Activated T-cell treated with anti-CD3 and anti-CD28 coated beads, Interleukin-2, amount 50 U/mL, for 24 hours (primary cell): ENCODE data around the gene GTPBP10.

Source experiments
- DNase-seq: peaks from one replicate; pipeline ENCODE4 v3.0.0-alpha.2; 2020
- H3K27ac Mint-ChIP-seq: 2 replicates; pipeline ENCODE4 v1.8.0; 2020; ENCODE audit warnings: mild to moderate bottlenecking, mixed read lengths
- H3K27me3 Mint-ChIP-seq: 2 replicates; pipeline ENCODE4 v1.8.0; 2020; ENCODE audit warnings: mixed read lengths
- H3K36me3 Mint-ChIP-seq: 2 replicates; pipeline ENCODE4 v1.8.0; 2020; ENCODE audit warnings: low read depth, mixed read lengths
- H3K4me1 Mint-ChIP-seq: 2 replicates; pipeline ENCODE4 v1.8.0; 2020; ENCODE audit warnings: low read depth, mixed read lengths
- H3K4me3 Mint-ChIP-seq: 2 replicates; pipeline ENCODE4 v1.8.0; 2020; ENCODE audit warnings: mild to moderate bottlenecking, moderate library complexity, mixed read lengths
- H3K9me3 Mint-ChIP-seq: 2 replicates; pipeline ENCODE4 v1.8.0; 2020; ENCODE audit warnings: mixed read lengths

Gene GTPBP10

GRCh38 chr7:90402785-90403173, 56.3 kb downstream of the GTPBP10 start:
- peak overlapping the region; percentile 90 for H3K27ac Mint-ChIP-seq
- DNase-seq = no peak
- H3K27me3 Mint-ChIP-seq = no peaks in the 10 kb centered on the region
- H3K36me3 Mint-ChIP-seq = peaks cover 8% of the 10 kb centered on the region
- peak overlapping the region; percentile 86 for H3K4me3 Mint-ChIP-seq
- peaks cover 13% of the 10 kb centered on the region for H3K9me3 Mint-ChIP-seq
- H3K4me1 Mint-ChIP-seq = peaks cover 23% of the 10 kb centered on the region

- peaks cover 10% of the 10 kb centered on the region for H3K9me3 Mint-ChIP-seq
- no peaks in the 10 kb centered on the region for H3K27me3 Mint-ChIP-seq
- peaks cover 9% of the 10 kb centered on the region for H3K36me3 Mint-ChIP-seq
- peak; percentile 71 for DNase-seq
- peak within 1 kb of the TSS; percentile 86 for H3K4me3 Mint-ChIP-seq
- H3K27ac Mint-ChIP-seq = peak within 1 kb of the TSS; percentile 90
- peaks cover 23% of the 10 kb centered on the region for H3K4me1 Mint-ChIP-seq
These were observed 56.9 kb downstream of the GTPBP10 start, which contains the start of gene CLDN12 for GRCh38 chr7:90403174-90404113. CLDN12 (plus strand) TSS chr7:90403461; CDS start chr7:90412677, 9,216 bp downstream.

- Mint-ChIP-seq H3K36me3 (peaks cover 9% of the 10 kb centered on the region), H3K9me3 (peaks cover 5% of the 10 kb centered on the region), H3K27ac (no peak overlapping the region), H3K27me3 (no peaks in the 10 kb centered on the region), H3K4me3 (peak overlapping the region; percentile 86), H3K4me1 (peaks cover 23% of the 10 kb centered on the region)
- no peak for DNase-seq
These were observed 58.3 kb downstream of the GTPBP10 start for GRCh38 chr7:90404777-90405176.

GRCh38 chr7:90407484-90407821, 60.9 kb downstream of the GTPBP10 start:
- peaks cover 23% of the 10 kb centered on the region for H3K4me1 Mint-ChIP-seq
- no peak overlapping the region for H3K4me3 Mint-ChIP-seq
- peaks cover 10% of the 10 kb centered on the region for H3K36me3 Mint-ChIP-seq

GRCh38 chr7:90408142-90408541, 61.6 kb downstream of the GTPBP10 start:
- no peak for DNase-seq
- no peak overlapping the region for H3K4me3 Mint-ChIP-seq
- H3K4me1 Mint-ChIP-seq = peaks cover 16% of the 10 kb centered on the region
- H3K27ac Mint-ChIP-seq = no peak overlapping the region
- H3K9me3 Mint-ChIP-seq = no peaks in the 10 kb centered on the region
- peaks cover 10% of the 10 kb centered on the region for H3K36me3 Mint-ChIP-seq
- no peaks in the 10 kb centered on the region for H3K27me3 Mint-ChIP-seq

More at GRCh38 chr7:90407484-90407821, 60.9 kb downstream of the GTPBP10 start:
- Mint-ChIP-seq H3K27ac (no peak overlapping the region), H3K9me3 (no peaks in the 10 kb centered on the region), H3K27me3 (no peaks in the 10 kb centered on the region)
- DNase-seq = no peak

- Mint-ChIP-seq H3K27ac (no peak overlapping the region), H3K27me3 (no peaks in the 10 kb centered on the region), H3K36me3 (peaks cover 6% of the 10 kb centered on the region), H3K4me1 (peaks cover 4% of the 10 kb centered on the region), H3K4me3 (no peak overlapping the region), H3K9me3 (no peaks in the 10 kb centered on the region)
- DNase-seq = no peak
These were observed 63.2 kb downstream of the GTPBP10 start for GRCh38 chr7:90409667-90410066.

- H3K4me1 Mint-ChIP-seq = no peaks in the 10 kb centered on the region
These were observed 65.0 kb downstream of the GTPBP10 start for GRCh38 chr7:90411510-90411909.

GRCh38 chr7:90412458-90413184, 66.1 kb downstream of the GTPBP10 start:
- Mint-ChIP-seq H3K4me3 (no peak overlapping the region), H3K4me1 (no peaks in the 10 kb centered on the region), H3K36me3 (peaks cover 4% of the 10 kb centered on the region), H3K9me3 (no peaks in the 10 kb centered on the region), H3K27ac (no peak overlapping the region), H3K27me3 (no peaks in the 10 kb centered on the region)
- no peak for DNase-seq

More at GRCh38 chr7:90411510-90411909, 65.0 kb downstream of the GTPBP10 start:
- no peak overlapping the region for H3K27ac Mint-ChIP-seq
- no peak for DNase-seq
- peaks cover 6% of the 10 kb centered on the region for H3K36me3 Mint-ChIP-seq
- no peak overlapping the region for H3K4me3 Mint-ChIP-seq
- no peaks in the 10 kb centered on the region for H3K27me3 Mint-ChIP-seq
- no peaks in the 10 kb centered on the region for H3K9me3 Mint-ChIP-seq

- Mint-ChIP-seq H3K4me1 (no peaks in the 10 kb centered on the region), H3K9me3 (no peaks in the 10 kb centered on the region)
These were observed 66.6 kb downstream of the GTPBP10 start for GRCh38 chr7:90413185-90413528.

GRCh38 chr7:90421651-90422050, 75.1 kb downstream of the GTPBP10 start:
- H3K4me3 Mint-ChIP-seq = no peak overlapping the region
- no peaks in the 10 kb centered on the region for H3K9me3 Mint-ChIP-seq
- H3K27me3 Mint-ChIP-seq = no peaks in the 10 kb centered on the region
- no peaks in the 10 kb centered on the region for H3K36me3 Mint-ChIP-seq
- peaks cover 18% of the 10 kb centered on the region for H3K4me1 Mint-ChIP-seq
- H3K27ac Mint-ChIP-seq = no peak overlapping the region
- DNase-seq = no peak

More at GRCh38 chr7:90413185-90413528, 66.6 kb downstream of the GTPBP10 start:
- H3K27ac Mint-ChIP-seq = no peak overlapping the region
- H3K36me3 Mint-ChIP-seq = peaks cover 2% of the 10 kb centered on the region
- H3K4me3 Mint-ChIP-seq = no peak overlapping the region
- DNase-seq = no peak
- no peaks in the 10 kb centered on the region for H3K27me3 Mint-ChIP-seq

GRCh38 chr7:90424720-90425119, 78.2 kb downstream of the GTPBP10 start:
- H3K9me3 Mint-ChIP-seq = no peaks in the 10 kb centered on the region
- DNase-seq = no peak
- peaks cover 18% of the 10 kb centered on the region for H3K4me1 Mint-ChIP-seq
- peak overlapping the region; percentile 67 for H3K27ac Mint-ChIP-seq
- H3K4me3 Mint-ChIP-seq = no peak overlapping the region
- H3K36me3 Mint-ChIP-seq = no peaks in the 10 kb centered on the region
- H3K27me3 Mint-ChIP-seq = no peaks in the 10 kb centered on the region

GRCh38 chr7:90425376-90425775, 78.9 kb downstream of the GTPBP10 start:
- H3K9me3 Mint-ChIP-seq = no peaks in the 10 kb centered on the region
- peaks cover 18% of the 10 kb centered on the region for H3K4me1 Mint-ChIP-seq
- DNase-seq = no peak
- H3K27me3 Mint-ChIP-seq = peaks cover 4% of the 10 kb centered on the region
- H3K4me3 Mint-ChIP-seq = no peak overlapping the region
- no peaks in the 10 kb centered on the region for H3K36me3 Mint-ChIP-seq
- peak overlapping the region; percentile 67 for H3K27ac Mint-ChIP-seq

- H3K27ac Mint-ChIP-seq = no peak overlapping the region
- H3K27me3 Mint-ChIP-seq = peaks cover 34% of the 10 kb centered on the region
- H3K4me3 Mint-ChIP-seq = no peak overlapping the region
- DNase-seq = no peak
- no peaks in the 10 kb centered on the region for H3K9me3 Mint-ChIP-seq
- H3K36me3 Mint-ChIP-seq = no peaks in the 10 kb centered on the region
- peaks cover 2% of the 10 kb centered on the region for H3K4me1 Mint-ChIP-seq
These were observed 84.3 kb downstream of the GTPBP10 start for GRCh38 chr7:90430614-90431460.

- Mint-ChIP-seq H3K27ac (no peak overlapping the region), H3K27me3 (peaks cover 34% of the 10 kb centered on the region), H3K36me3 (no peaks in the 10 kb centered on the region), H3K9me3 (no peaks in the 10 kb centered on the region), H3K4me1 (no peaks in the 10 kb centered on the region), H3K4me3 (no peak overlapping the region)
- no peak for DNase-seq
These were observed 86.2 kb downstream of the GTPBP10 start for GRCh38 chr7:90432752-90433151.
